Activated CD4-positive, alpha-beta T cell treated with anti-CD3 and anti-CD28 coated beads for 36 hours (primary cell): Measurements from ENCODE around the gene PCAT7. TPM values are rescaled to one million over a fixed set of nuclear protein-coding genes. Genes with fewer than 3 reads are reported as not detected.

Experiments
- ATAC-seq: fragments of 200-7000 bp; cut with Tn5 transposase; one replicate; pipeline ENCODE4 v1.10.0; 2021; ENCODE audit warnings: mild to moderate bottlenecking, moderate library complexity
- CTCF ChIA-PET: fragments of 350-600 bp; sonication (Branson Sonifier 250); formaldehyde crosslinking; loops from one replicate; lab custom pipeline; 2021; ENCODE audit warnings: antibody characterized with exemption; lab: Charles Lee
- POLR2A ChIA-PET: fragments of 350-600 bp; sonication (Branson Sonifier 250); formaldehyde crosslinking; loops from one replicate; lab custom pipeline; 2021; ENCODE audit warnings: antibody characterized with exemption, inconsistent platforms; lab: Charles Lee
- DNase-seq: peaks from one replicate; pipeline ENCODE4 v3.0.0-alpha.2; 2020
- H3K27ac Mint-ChIP-seq: one replicate; pipeline ENCODE4 v1.8.0; 2021; ENCODE audit warnings: mixed read lengths
- H3K27me3 Mint-ChIP-seq: one replicate; pipeline ENCODE4 v1.8.0; 2021; ENCODE audit warnings: mixed read lengths
- H3K36me3 Mint-ChIP-seq: one replicate; pipeline ENCODE4 v1.8.0; 2021; ENCODE audit warnings: low read depth, mixed read lengths
- H3K4me1 Mint-ChIP-seq: one replicate; pipeline ENCODE4 v1.8.0; 2021; ENCODE audit warnings: mixed read lengths
- H3K4me3 Mint-ChIP-seq: one replicate; pipeline ENCODE4 v1.8.0; 2021; ENCODE audit warnings: mild to moderate bottlenecking, moderate library complexity, mixed read lengths
- H3K9me3 Mint-ChIP-seq: one replicate; pipeline ENCODE4 v1.8.0; 2021; ENCODE audit warnings: low read depth, mixed read lengths
- intact Hi-C, 2 experiments: fragments of 100-400 bp; cut with DNase I in 1 of 2; cut with micrococcal nuclease in 1 of 2; formaldehyde crosslinking; loops; one replicate each; pipeline versions ENCODE4 v1.14.2 to v1.15.1; 2022 to 2024; cut with DNase I, micrococcal nuclease
- total RNA-seq, 2 experiments: library from RNA; stranded (reverse); gene quantifications; one replicate each; pipeline ENCODE4 v1.2.3, GENCODE V29; 2021

PCAT7 gene
- total RNA-seq, 2 experiments from 2014 or later, result not detected

DNA sequence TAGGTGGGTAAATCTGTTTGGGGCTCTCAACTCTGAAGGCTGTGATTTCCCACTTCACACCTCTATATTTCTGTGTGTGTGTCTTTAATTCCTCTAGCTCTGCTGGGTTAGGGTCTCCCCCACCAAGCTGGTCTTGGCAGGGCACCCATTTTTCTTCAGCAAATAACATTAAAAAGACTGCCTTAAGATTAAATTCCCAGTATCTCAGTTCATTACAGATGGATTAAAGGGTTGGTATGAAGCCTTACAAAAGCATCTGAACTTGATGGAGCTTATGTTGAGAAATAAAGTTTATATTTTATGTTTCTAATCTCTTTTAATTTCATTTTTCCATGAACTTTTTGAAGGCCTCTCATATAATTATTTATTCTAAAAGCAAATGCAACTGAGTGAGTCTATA is 11.7 kb downstream of the PCAT7 start:
- Mint-ChIP-seq H3K4me1 (no peaks in the 10 kb centered on the region), H3K9me3 (peaks cover 3% of the 10 kb centered on the region), H3K27me3 (peaks cover 3% of the 10 kb centered on the region), H3K36me3 (no peaks in the 10 kb centered on the region), H3K4me3 (no peak overlapping the region), H3K27ac (no peak overlapping the region)
- CTCF ChIA-PET, result interaction anchor here (1.0 kb wide), 1 partner anchor 50 kb away, joined by 3 read pairs; no protein-coding TSS in a partner anchor
- POLR2A ChIA-PET, result interaction anchor here (0.6 kb wide), 1 partner anchor 944 kb away, joined by 3 read pairs; no protein-coding TSS in a partner anchor
- no peak for ATAC-seq
- no peak for DNase-seq
- intact Hi-C loops, result no loop called here

DNA sequence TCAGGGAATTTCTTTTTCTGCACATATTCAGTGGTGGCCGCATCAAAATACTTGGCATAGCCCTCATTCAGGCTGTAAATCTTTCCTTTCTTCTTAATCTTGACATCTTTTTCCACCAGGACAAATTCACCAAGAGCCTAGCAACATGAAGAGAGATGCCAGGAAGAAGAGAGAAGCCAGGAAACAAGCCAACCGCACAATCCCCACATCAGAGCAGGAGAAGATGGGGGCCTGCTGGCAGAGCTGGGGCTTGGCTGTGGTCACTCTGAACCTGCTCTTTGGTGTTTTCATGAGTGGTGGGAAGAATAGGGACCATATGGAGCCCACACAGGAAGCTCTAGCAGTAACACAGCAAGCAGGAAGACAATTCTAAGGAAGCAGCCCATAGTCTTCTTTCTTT is 12.4 kb downstream of the PCAT7 start:
- ATAC-seq, result no peak
- ChIA-PET CTCF (interaction anchor here (1.0 kb wide), 1 partner anchor 51 kb away, joined by 3 read pairs; no protein-coding TSS in a partner anchor), POLR2A (no interaction called here)

DNA sequence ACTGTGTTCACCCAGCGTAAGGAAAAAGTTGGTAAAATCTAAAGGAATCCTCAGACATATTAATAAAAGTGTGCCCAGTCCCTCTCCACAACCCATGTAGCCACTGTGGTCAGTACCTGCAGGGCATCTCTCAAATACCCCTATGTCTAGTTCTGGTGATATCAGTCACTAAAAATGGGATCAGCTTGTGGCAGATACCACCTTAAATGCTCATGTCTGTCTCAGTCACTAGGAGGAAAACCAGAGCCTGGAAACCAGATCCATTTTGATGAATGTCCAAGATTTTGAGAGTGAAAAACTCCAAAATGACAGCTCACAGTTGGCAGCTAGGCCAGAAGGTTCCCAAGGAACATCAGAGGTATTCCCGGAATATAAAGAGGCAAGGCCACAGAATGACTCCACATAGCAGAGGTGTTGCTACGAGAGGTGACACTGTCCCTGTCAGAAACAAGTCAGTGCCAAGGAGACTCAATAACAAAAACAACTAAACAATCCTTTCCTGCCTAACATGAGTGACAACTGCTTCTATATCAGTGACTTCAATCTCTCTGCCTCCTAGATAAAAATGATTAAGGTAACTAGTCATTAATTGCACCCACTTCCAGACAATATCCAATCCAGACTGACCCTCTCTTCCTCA is 13.5 kb downstream of the PCAT7 start:
- ATAC-seq, result no peak
- intact Hi-C loops, result no loop called here

More for the DNA sequence above, 12.4 kb downstream of the PCAT7 start:
- intact Hi-C loops, result no loop called here
- DNase-seq, result no peak
- H3K4me1 Mint-ChIP-seq, result no peaks in the 10 kb centered on the region
- H3K9me3 Mint-ChIP-seq, result peaks cover 3% of the 10 kb centered on the region
- H3K36me3 Mint-ChIP-seq, result no peaks in the 10 kb centered on the region
- H3K27me3 Mint-ChIP-seq, result peaks cover 8% of the 10 kb centered on the region
- no peak overlapping the region for H3K4me3 Mint-ChIP-seq
- H3K27ac Mint-ChIP-seq, result no peak overlapping the region

DNA sequence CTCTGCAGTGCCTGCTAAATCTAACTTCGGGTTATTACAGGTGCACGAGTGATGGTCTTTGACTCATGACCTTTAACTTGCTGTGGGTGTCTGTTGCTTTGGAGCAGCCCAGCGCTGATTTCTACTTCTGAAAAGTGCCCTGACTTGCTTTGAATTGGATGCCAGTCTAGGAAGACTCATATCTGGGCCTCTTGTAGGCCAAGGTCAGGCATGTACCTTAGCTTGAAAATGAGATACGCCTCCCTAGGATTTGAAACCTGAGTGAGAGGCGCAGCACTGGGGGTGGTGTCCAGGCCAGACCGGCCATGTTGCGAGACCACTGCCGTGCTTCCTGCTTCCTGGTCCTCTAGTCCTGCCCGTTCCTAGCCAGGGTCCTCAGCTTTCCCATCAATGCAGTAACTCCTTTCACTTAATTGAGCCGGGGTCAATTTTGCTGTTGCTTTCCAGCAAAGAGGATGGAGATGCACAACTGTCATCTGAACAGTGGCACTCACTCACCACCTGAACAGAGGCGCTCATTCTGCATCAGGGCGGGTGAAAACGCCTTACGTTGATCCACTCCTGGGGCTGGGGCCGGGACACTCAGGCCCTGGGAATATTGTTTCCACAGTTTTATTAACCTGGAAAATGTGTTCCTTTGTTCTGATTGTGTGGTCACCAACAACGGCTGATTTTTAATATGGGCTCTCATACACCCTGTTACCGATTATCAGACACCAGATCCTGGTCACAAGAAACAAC is 14.3 kb downstream of the PCAT7 start:
- no peak for DNase-seq
- no peak overlapping the region for H3K4me3 Mint-ChIP-seq
- no peak overlapping the region for H3K27ac Mint-ChIP-seq
- no peaks in the 10 kb centered on the region for H3K4me1 Mint-ChIP-seq
- POLR2A ChIA-PET, result no interaction called here
- no peak for ATAC-seq
- H3K27me3 Mint-ChIP-seq, result peaks cover 13% of the 10 kb centered on the region
- no peaks in the 10 kb centered on the region for H3K36me3 Mint-ChIP-seq
- CTCF ChIA-PET, result no interaction called here
- intact Hi-C loops, result no loop called here
- no peaks in the 10 kb centered on the region for H3K9me3 Mint-ChIP-seq

More for the DNA sequence above, 13.5 kb downstream of the PCAT7 start:
- Mint-ChIP-seq H3K27ac (no peak overlapping the region), H3K4me1 (no peaks in the 10 kb centered on the region), H3K27me3 (peaks cover 13% of the 10 kb centered on the region), H3K36me3 (no peaks in the 10 kb centered on the region), H3K4me3 (no peak overlapping the region), H3K9me3 (peaks cover 3% of the 10 kb centered on the region)
- DNase-seq, result no peak
- POLR2A ChIA-PET, result no interaction called here
- CTCF ChIA-PET, result no interaction called here

DNA sequence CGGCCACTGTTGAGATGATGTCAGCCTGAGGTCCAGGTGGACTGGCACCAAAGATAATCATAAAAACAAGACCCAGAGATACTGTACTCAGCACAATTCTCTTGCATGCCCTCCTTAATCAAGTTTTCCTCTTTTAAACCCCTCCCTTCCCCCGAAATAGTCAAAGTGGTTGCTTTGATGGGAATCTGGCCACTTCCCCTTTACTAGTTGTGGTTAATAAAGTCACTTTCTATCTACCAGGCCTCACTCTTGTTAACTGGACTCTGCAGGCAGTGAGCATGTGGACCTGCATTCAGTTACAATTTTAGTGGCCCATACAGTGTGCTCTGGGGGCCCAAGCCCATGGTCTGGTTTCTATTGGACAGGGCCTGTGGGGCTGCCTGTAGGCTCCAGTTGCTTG is 21.2 kb downstream of the PCAT7 start:
- no peaks in the 10 kb centered on the region for H3K4me1 Mint-ChIP-seq
- DNase-seq, result no peak
- ChIA-PET POLR2A (no interaction called here), CTCF (no interaction called here)
- intact Hi-C loops, result no loop called here
- ATAC-seq, result no peak
- no peaks in the 10 kb centered on the region for H3K9me3 Mint-ChIP-seq
- no peak overlapping the region for H3K27ac Mint-ChIP-seq
- no peak overlapping the region for H3K4me3 Mint-ChIP-seq
- H3K27me3 Mint-ChIP-seq, result peaks cover 18% of the 10 kb centered on the region
- H3K36me3 Mint-ChIP-seq, result no peaks in the 10 kb centered on the region

DNA sequence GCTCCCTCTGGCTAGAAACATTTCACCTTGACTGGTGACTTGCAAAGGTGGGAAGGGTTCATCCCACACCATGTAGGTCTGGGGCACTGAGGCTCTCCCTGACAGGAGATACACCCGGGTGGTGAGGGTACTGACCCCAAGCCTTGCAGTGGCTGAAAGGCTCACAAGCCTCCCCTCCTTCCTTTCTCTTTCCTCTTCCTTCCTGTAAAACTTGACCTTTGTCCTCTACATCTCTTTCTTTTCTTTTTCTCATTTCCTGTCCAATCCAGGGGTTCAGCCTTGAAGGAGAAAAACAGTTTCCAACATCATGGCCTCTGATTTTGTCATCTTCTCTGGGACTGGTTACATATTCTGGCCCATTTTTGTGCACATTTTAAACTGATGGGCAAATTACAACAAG is 22.2 kb downstream of the PCAT7 start:
- ChIA-PET POLR2A (no interaction called here), CTCF (no interaction called here)
- intact Hi-C loops, result no loop called here
- Mint-ChIP-seq H3K36me3 (no peaks in the 10 kb centered on the region), H3K27ac (no peak overlapping the region), H3K4me3 (no peak overlapping the region), H3K9me3 (no peaks in the 10 kb centered on the region), H3K27me3 (peaks cover 15% of the 10 kb centered on the region), H3K4me1 (no peaks in the 10 kb centered on the region)
- ATAC-seq (no peak), DNase-seq (no peak)

- Mint-ChIP-seq H3K9me3 (no peaks in the 10 kb centered on the region), H3K27me3 (peaks cover 9% of the 10 kb centered on the region), H3K4me1 (no peaks in the 10 kb centered on the region), H3K4me3 (no peak overlapping the region), H3K27ac (no peak overlapping the region), H3K36me3 (no peaks in the 10 kb centered on the region)
- ChIA-PET POLR2A (interaction anchor here (0.6 kb wide), 1 partner anchor 546 kb away, joined by 3 read pairs; no protein-coding TSS in a partner anchor), CTCF (no interaction called here)
- ATAC-seq (no peak), DNase-seq (no peak)
- intact Hi-C loops, result no loop called here
Measured at GRCh38 chr9:94577571-94577970, 22.7 kb downstream of the PCAT7 start.

GRCh38 chr9:94581728-94582127 is 26.8 kb downstream of the PCAT7 start:
- POLR2A ChIA-PET, result no interaction called here
- CTCF ChIA-PET, result interaction anchor here (0.5 to 0.6 kb wide), 2 partner anchors 87 to 436 kb away, joined by 3 to 5 read pairs; no protein-coding TSS in a partner anchor
- no peak overlapping the region for H3K27ac Mint-ChIP-seq
- H3K4me1 Mint-ChIP-seq, result peaks cover 20% of the 10 kb centered on the region
- H3K9me3 Mint-ChIP-seq, result no peaks in the 10 kb centered on the region
- H3K36me3 Mint-ChIP-seq, result no peaks in the 10 kb centered on the region
- ATAC-seq, result no peak
- intact Hi-C loops, result no loop called here
- DNase-seq, result no peak
- H3K4me3 Mint-ChIP-seq, result no peak overlapping the region
- no peaks in the 10 kb centered on the region for H3K27me3 Mint-ChIP-seq

GRCh38 chr9:94584555-94584954 is 29.7 kb downstream of the PCAT7 start:
- ATAC-seq (peak; percentile 47), DNase-seq (peak; percentile 10)
- Mint-ChIP-seq H3K27me3 (peaks cover 14% of the 10 kb centered on the region), H3K9me3 (no peaks in the 10 kb centered on the region), H3K4me1 (peaks cover 25% of the 10 kb centered on the region), H3K4me3 (no peak overlapping the region), H3K36me3 (no peaks in the 10 kb centered on the region), H3K27ac (no peak overlapping the region)
- CTCF ChIA-PET, result interaction anchor here (0.8 kb wide), 1 partner anchor 543 kb away, joined by 5 read pairs; no protein-coding TSS in a partner anchor
- POLR2A ChIA-PET, result no interaction called here
- intact Hi-C loops, result no loop called here

- Mint-ChIP-seq H3K9me3 (no peaks in the 10 kb centered on the region), H3K4me3 (no peak overlapping the region), H3K36me3 (no peaks in the 10 kb centered on the region), H3K4me1 (peaks cover 25% of the 10 kb centered on the region), H3K27ac (no peak overlapping the region), H3K27me3 (peaks cover 14% of the 10 kb centered on the region)
- DNase-seq (no peak), ATAC-seq (peak; percentile 47)
- ChIA-PET CTCF (interaction anchor here (0.6 to 1.6 kb wide), 5 partner anchors 11 to 1009 kb away, joined by 3 to 4 read pairs (median 3); partner anchors contain the start of gene PCAT7), POLR2A (no interaction called here)
- intact Hi-C loops, result no loop called here
Measured at GRCh38 chr9:94586316-94586715, 31.4 kb downstream of the PCAT7 start.

- peaks cover 16% of the 10 kb centered on the region for H3K27me3 Mint-ChIP-seq
- ATAC-seq (no peak), DNase-seq (peak; percentile 8)
- peaks cover 25% of the 10 kb centered on the region for H3K4me1 Mint-ChIP-seq
- POLR2A ChIA-PET, result no interaction called here
- no peaks in the 10 kb centered on the region for H3K9me3 Mint-ChIP-seq
- intact Hi-C loops, result no loop called here
- no peak overlapping the region for H3K27ac Mint-ChIP-seq
- no peak overlapping the region for H3K4me3 Mint-ChIP-seq
- H3K36me3 Mint-ChIP-seq, result no peaks in the 10 kb centered on the region
- CTCF ChIA-PET, result interaction anchor here (0.6 to 1.6 kb wide), 4 partner anchors 11 to 1010 kb away, joined by 3 to 4 read pairs (median 3); no protein-coding TSS in a partner anchor
Measured at GRCh38 chr9:94586814-94587213, 31.9 kb downstream of the PCAT7 start.
